GM19238 (cell line): ENCODE measurements around the gene TIMM50.
"Not testable (repeated sequence)": the region's sequence is repeated elsewhere in the genome, so short reads cannot be mapped to it uniquely, and the experiment has no call there.

Experiments used
- DNase-seq: peaks from one replicate; pipeline ENCODE4 v3.0.0; 2011; ENCODE audit warnings: low spot score; ENCODE audit not compliant: insufficient read length

TIMM50 gene

GRCh38 chr19:39480337-39481228, at the start of gene TIMM50:
TSS of gene TIMM50 (plus strand) at chr19:39480838. CDS start at chr19:39480854, 16 bp downstream.
- peak; percentile 90 for DNase-seq

- no peak for DNase-seq
These were observed 48.0 kb upstream of the TIMM50 start for GRCh38 chr19:39432677-39433025.

GRCh38 chr19:39433480-39434079, 47.1 kb upstream of the TIMM50 start:
- no peak for DNase-seq

GRCh38 chr19:39434123-39435076, 46.2 kb upstream of the TIMM50 start:
- DNase-seq: no peak

- DNase-seq: peak; percentile 90
These were observed 44.9 kb upstream of the TIMM50 start, which contains the start of gene RPS16 for GRCh38 chr19:39435499-39436349. TSS of gene RPS16 (minus strand) at chr19:39435949. CDS start at chr19:39435895, 54 bp downstream.

GRCh38 chr19:39436350-39436716, 44.3 kb upstream of the TIMM50 start:
- DNase-seq: no peak

- no peak for DNase-seq
These were observed 42.2 kb upstream of the TIMM50 start for GRCh38 chr19:39438270-39438934.

GRCh38 chr19:39444598-39445195, 35.9 kb upstream of the TIMM50 start:
- DNase-seq: no peak

- DNase-seq: peak; percentile 98
These were observed 35.2 kb upstream of the TIMM50 start, which contains the start of gene SUPT5H for GRCh38 chr19:39445196-39446111. TSS of gene SUPT5H (plus strand) at chr19:39445582. CDS start at chr19:39445891, 309 bp downstream.

- DNase-seq: no peak
These were observed 34.1 kb upstream of the TIMM50 start for GRCh38 chr19:39446365-39447084.

GRCh38 chr19:39448271-39448670, 32.4 kb upstream of the TIMM50 start:
- peak; percentile 49 for DNase-seq

GRCh38 chr19:39449116-39449797, 31.4 kb upstream of the TIMM50 start:
- DNase-seq: no peak

- not testable (repeated sequence) for DNase-seq
These were observed 29.4 kb upstream of the TIMM50 start for GRCh38 chr19:39451257-39451656.

GRCh38 chr19:39463403-39463802, 17.2 kb upstream of the TIMM50 start:
- no peak for DNase-seq

GRCh38 chr19:39465956-39466747, 14.5 kb upstream of the TIMM50 start:
- no peak for DNase-seq

GRCh38 chr19:39467941-39468340, 12.7 kb upstream of the TIMM50 start:
- no peak for DNase-seq
